Skin of body (tissue), 2 donors: ENCODE results near the gene AGER. TPM values are rescaled to one million over a fixed set of nuclear protein-coding genes. Genes with fewer than 3 reads are reported as not detected.
"Not testable (repeated sequence)": the region's sequence is repeated elsewhere in the genome, so short reads cannot be mapped to it uniquely, and the experiment has no call there.

ENCODE experiments used
- DNase-seq: peaks from one replicate; lab custom pipeline; 2025; lab: John Stamatoyannopoulos, UW
- total RNA-seq: library from RNA; depleted of rRNA; stranded (reverse); fragments of >200 nt; gene quantifications from one replicate; pipeline ENCODE4 v1.2.3, GENCODE V29; 2014

AGER gene
- total RNA-seq, 1 donor from 2014 or later = 2.7 TPM

DNA sequence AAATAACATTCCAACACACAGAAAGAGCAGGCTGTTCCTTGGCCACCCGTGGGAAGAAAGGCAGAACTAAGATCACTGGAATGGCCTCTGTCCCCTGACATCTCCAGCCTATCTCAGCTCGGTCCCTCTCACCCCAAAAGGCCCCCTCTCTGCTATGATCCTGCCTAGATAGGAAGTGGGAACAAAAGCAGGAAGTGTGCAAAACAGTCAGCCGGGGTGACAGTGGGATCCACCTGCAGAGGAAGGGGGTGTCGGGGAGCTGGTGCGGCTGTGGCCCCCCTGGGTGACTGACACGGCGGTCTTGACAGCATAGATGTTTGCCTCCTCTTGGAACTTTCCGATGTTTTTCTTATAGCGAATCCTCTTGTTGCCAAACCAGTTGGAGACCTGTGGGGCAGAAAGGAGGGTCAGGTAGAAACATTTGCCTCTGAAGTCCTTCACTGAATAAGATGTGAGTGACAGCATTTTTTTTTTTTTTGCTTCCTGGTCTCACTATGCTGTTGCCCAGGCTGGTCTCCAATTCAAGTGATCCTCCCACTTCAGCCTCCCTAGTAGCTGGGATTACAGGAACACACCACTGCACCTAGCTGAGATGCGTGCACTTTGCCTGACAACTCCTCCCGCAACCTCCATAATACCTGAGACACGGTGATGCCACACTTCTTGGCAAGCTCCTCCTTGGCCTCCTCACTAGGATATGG is 3.1 kb upstream of the AGER start:
- DNase-seq = no peak

DNA sequence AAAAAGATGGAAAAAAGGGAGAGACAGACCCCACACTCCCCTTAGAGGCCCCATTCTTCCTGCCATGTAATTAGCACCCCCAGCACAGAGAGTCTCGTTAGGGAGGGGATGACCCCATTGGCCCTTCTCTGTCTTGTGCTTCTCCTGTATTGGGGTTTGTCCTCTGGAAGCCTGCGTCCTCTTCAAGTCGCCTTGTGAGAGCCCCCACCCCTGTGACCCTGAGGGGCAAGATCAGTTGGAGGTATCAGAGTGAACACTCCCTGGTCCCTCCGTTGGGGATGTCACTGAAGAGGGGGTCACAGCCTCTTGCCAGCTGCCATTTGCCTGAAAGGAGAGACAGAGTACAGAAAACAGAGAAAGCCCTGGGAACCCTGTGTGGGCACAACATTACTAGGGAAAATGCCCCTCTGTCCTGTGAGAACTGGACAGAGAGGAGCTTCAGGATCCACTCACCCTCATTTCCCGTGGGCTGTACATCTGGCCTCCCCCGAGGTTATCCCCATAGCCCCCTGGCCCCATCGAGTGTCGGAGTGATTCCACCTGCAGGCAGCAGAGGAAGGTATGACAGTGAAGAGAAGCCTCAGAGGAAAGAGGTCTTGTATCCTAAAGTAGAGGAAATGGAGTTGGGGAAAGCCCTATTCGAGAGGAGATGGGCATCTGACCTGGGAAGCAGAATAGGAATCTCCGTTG is 2.2 kb upstream of the AGER start:
- not testable (repeated sequence) for DNase-seq

DNA sequence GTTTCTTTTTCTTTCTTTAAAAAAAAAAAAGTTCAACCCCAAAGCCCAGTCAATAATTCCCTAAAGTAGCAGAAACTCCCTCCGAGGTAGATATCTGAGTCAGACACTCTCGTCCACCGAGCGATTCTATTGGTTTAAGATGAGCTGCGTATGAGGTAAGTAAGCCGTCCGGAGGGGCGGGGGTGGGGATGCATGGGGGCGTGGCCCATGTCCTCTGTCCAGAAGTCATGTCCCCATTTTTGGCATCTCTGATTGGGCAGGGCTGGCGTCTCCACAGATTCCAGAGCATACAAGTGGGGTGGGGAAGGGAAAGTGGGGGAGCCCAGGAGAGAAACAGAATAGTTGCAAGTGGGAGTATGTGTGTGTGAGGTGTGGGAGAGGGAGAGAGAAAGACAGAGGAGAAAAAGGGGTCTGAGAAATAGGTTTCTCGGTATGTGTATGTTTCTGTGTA is 1.7 kb upstream of the AGER start:
- DNase-seq = not testable (repeated sequence)

DNA sequence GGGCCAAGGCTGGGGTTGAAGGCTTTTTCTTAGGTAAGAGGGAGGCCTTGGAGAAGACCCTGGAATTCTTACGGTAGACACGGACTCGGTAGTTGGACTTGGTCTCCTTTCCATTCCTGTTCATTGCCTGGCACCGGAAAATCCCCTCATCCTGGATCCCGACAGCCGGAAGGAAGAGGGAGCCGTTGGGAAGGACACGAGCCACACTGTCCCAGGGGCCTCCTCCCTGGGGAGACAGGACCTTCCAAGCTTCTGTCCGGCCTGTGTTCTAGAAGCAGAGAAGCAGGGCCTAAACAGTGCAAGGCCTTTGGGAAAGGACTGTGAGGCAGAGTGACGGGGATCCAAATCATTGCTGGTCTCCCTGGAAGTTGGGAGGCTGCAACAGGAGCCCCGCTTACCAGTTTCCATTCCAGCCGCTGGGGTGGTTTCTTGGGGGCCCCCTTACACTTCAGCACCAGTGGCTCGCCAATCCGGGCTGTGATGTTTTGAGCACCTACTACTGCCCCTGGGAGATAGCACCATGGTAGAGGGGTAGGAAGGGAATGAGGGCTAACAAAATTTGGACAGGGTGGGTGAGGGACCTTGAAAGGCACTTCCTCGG is 470 bp downstream of the AGER start:
- DNase-seq = no peak

DNA sequence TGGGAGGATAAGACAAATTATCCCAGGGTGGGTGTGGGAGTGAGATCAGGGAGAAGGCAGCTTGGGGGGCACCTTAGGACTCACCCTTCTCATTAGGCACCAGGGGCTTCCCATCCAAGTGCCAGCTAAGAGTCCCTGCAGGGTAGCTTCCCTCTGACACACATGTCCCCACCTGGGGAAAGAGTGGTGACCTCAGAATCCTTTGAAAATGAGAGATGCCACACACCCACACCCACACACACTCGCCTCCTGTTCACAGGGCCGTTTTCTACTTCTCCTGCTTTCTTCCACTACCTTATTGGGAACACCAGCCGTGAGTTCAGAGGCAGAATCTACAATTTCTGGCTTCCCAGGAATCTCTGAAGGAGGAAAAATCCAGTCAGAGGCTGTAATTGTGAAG is 1.0 kb downstream of the AGER start:
- DNase-seq = no peak

DNA sequence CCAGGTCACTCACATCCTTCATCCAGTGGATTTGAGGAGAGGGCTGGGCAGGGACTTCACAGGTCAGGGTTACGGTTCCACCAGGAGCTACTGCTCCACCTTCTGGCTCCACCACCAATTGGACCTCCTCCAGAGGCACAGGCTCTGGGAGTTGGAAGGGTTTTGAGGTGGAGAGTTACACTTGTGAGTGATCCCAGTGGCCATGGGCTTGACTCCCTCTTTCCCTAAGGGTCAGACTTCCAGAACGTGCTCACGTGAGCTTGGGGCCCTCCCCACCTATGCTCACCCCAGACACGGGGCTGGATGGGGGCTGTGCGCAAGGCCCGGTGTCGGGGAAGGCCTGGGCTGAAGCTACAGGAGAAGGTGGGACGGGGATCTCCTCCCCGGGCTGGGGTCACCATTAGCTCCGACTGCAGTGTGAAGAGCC is 1.5 kb downstream of the AGER start:
- DNase-seq = no peak

DNA sequence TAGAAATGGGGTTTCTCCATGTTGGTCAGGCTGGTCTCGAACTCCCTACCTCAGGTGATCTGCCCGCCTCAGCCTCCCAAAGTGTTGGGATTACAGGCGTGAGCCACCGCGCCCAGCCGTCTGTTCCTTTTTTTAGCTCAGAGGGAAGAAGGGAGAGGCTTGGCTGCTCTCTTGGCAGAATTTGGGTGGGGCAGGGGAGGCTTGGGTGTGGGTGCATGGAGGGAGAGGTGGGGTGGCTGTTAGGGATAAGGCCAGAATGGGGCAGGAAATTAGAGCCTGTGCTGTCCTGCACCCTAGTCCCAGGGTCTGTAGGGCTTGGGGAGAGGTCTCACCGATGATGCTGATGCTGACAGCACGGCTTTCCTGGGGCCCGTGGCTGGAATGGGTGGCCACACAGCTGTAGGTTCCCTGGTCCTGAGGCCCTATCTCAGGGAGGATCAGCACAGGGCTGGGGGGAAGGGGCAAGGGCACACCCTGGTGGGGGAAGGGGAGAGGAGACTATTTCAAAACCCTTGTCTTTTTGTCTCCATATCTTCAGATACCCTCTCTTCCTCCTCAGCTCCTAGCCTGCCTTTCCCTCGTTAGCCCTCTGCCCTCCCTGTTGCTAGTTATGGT is 2.0 kb downstream of the AGER start:
- no peak for DNase-seq

DNA sequence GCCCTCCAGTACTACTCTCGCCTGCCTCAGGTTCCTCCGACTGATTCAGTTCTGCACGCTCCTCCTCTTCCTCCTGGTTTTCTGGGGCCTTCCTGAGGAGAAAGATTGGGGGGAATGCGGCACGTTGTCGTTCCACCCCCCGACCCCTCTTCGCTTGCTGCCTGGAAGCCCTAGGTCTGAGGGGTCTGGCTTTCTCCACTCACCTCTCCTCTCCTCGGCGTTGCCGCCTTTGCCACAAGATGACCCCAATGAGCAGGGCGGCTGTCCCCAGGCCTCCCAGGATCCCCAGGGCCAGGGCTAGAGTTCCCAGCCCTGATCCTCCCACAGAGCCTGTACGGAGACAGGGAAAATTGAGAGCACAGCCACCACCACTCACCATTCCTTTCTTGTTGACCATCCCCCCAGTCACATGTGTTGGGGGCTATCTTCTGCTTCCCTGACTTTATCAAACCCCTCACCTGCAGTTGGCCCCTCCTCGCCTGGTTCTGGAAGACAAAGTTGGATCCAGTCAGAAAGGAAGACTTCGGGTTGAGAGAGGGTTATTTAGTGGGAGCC is 2.8 kb downstream of the AGER start:
- DNase-seq = no peak

DNA sequence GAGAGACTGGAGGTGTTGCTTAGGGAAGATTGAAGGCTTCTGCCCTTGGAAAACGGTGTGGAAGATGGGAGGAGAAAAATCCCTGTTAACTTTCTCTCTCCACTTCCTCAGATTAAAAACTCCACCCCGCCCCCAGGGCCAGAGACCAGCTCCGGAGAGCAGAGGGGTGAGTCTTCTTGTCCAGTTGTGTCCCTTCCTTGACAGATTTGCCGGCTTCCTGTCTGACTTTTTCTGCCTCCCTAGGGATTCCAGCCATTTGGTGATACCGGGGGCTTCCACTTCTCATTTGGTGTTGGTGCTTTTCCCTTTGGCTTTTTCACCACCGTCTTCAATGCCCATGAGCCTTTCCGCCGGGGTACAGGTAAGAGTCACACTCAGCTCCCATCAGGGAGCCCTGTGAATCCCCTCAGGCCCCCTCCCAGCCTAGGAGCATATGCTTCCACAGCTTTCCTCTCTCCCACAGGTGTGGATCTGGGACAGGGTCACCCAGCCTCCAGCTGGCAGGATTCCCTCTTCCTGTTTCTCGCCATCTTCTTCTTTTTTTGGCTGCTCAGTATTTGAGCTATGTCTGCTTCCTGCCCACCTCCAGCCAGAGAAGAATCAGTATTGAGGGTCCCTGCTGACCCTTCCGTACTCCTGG is 4.2 kb downstream of the AGER start:
- no peak for DNase-seq

DNA sequence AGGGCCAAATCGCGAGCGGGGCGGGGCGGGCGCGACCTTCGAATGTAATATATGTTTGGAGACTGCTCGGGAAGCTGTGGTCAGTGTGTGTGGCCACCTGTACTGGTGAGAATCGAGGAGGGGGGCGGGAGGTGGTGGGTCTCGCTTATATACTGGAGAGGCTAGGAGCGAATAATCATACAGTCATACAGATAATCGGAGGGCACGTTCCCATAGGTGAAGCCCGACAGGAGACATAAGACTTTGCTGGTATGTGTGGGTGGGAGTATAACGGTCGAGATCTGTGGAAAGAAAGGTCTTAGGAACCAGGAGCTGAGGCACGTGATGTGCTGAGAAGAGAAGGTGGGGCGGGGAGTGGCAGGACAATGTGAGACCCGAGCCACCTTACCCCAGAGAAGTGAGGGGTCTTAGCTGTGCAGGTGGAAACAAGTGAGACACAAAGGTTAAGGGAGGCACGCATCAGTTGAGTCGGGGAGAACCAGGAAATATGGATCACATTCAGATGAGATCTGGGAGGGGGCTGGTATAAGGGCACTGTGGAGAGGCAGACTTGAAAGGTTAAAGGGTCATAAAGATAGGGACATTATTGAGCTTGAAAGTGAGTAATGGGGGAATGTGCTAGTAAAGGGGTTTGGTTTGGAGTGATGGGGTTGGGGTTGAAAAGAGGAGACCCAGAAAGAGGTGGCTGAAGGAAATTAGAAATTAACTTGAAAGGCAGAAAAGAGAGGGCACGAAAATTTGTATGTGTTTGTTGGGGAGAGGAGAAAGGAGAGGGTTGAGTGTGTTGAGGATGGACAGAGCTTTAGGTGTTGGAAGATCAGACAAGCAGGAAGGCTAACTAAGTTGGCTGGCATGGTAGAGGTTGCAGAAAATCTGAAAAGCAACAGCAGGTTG is 5.3 kb downstream of the AGER start:
- DNase-seq = no peak

DNA sequence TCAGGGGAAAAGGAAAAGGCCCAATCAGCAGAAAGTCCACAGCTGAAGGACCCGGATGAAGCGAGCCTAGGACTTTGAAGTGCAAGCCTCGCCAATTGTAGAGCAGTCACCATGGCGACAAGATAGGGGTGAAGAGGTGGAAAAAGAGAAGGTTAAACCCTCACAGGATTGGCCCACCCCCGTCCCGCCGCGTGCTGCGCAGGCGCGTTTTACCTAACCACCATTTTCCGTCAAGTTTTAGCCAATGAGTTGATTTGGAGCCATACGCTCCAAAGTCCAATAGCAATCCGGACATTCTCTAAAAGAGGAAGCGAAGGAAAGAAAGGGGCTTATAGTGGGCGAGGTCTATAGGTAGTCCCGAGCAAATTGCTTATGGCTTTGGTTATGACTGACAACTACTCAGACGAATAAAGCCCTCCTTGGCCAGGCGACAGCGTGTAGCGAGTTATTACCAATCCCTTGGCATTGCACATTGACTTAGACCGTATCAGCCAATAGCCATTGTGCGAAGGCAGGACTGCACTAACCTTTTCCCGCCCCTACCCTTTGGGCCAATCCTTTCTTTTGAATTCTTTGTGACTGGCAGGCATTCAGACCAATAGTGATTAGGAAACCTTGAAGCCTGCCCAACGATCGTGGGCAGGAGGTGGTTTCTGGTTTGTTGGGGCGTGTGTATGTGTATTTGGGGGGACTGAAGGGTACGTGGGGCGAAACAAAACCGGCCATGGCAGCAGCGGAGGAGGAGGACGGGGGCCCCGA is 6.1 kb downstream of the AGER start, which contains the start of gene RNF5:
RNF5 (plus strand) TSS at position 618 of the 759 bp plus-strand sequence; CDS start at position 725, 107 bp downstream.
- DNase-seq = peak; percentile 100

DNA sequence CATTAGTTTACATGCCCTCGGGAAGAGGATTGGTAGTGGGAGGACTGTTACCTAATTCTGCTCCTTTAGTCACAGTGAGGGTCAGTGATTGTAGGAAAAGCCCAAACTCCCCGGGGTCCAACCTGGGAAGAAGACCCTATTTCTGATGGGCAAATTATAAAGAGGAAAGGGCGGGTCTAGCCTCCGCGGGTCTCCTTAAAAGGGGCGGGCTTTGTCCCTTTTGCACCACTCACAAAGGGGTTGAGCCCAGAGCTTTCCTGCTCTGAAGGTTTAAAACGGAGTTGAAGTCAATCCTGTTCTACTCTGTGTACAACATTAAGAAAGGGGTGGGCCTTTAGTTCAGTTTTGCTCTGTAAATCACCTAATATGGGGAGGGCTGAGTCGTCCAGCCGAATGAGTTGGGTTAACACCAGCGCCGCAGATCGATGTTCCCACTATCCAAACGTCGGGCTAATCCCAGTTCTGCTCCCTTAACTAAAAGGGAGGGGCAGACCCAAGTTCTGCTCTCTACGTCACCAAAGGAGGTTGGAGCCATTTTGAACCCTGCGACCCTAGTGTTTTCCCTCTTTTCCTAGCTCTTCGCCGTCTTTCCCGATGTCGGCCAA is 6.8 kb downstream of the AGER start:
- no peak for DNase-seq

DNA sequence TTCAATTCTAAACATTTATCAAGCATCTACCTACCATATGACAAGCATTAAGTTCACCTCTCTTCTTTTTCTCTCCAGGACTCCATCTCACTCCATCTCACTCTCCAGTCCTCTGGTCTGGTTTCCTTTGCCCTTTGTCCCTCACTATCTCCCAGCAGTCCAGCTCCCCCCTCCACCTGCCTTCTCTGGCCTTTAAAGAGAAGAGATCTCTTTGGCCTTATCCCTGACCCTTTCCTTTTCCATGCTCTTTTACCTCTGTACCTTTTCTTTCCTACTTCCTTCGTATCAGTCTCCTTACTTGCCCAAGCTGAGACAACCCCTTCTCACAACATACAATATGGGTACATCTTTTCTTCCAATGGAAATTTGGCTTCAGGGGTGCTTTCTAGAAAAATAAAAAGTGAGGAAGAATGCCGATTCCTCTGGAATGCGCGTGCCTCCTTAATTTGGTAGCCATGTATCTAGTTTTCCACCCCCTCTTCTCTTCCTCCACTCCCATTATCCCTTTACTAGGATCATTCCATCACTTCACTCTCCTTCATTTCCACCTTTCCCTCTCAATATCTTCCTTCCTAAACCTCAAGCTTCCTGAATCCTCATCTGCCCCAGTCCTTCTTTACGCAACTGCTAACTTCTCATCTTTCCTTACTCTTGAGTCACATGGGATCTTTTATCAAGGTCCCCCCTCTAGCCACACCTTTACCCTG is 7.4 kb downstream of the AGER start:
- DNase-seq = no peak

DNA sequence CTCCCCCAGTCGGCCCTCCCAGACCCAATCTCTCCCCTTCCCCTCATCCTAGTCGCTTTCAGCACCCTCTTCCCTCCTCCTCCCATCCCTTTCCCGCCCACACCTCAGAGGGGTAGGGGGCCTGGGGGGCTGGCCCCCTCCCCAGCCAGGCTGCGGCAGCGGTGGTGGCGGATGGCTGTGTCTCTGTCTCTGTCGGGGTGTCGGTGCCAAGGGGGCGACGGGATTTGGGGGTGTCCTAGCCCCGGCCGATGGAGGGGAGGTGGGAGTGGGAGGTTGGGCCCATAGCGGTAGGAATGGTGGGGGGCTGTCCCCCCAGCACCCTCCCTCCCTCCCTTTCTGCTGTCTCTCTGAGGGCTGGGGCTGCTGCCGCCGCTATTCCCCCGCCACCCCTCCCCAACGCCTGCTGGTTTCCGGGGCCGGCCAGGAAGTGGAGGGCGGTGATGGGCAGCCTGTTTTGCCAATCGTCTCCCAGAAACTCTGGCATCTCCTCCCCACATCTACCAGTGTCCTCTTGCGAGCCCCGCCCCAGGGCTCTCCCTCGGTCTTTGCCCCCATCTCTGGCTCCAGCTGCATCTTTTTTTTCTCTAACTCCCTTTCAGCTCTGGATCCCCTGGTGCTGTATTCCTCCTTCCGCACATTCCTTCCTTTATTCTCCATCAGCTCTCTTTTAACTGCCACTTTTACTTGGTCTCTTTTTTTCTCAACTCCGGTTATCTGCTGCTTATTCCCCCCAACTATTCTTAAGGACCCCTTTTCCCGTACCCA is 8.2 kb downstream of the AGER start, which contains the start of gene AGPAT1:
AGPAT1 (minus strand) TSS at position 374 of the 765 bp plus-strand sequence. CDS start 4,588 bp downstream, outside the sequence.
- peak; percentile 94 for DNase-seq

DNA sequence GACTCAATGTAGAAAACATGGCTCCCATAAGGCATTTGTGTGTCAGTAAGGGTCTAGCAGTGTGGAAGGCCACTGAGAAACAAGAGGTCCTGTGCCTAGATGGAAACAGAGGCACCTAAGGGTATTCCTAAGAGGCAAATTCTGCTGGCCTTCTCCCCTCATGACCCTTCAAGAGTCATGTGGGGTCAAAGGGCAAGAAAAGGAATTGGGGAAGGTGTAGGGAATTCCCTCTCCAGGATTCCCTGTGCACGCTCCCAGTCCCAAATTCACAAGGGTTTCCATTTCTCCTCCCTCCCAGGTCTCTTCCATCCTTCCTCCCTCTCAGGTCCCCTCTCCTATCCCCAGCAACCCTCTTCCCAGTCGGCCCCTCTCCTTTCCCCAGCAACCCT is 8.7 kb downstream of the AGER start:
- no peak for DNase-seq

DNA sequence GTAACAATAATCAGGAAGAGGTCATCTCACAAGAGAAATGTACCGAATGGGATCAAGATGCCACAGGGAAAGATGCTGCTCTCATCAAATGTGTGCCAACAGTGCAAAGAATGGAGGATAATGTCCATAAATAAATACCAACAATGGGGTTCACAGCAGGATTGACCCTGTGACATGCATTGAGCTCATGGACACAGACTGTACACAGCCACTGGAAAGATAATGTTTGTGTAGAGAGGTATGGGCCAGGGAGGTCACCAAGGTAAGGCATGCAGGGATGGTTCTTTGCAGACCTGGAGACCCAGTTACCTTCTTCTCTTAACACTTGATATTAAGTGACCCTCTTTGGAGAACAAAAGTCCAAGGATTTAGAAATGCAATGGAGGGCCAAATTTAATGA is 9.6 kb downstream of the AGER start:
- DNase-seq = no peak

DNA sequence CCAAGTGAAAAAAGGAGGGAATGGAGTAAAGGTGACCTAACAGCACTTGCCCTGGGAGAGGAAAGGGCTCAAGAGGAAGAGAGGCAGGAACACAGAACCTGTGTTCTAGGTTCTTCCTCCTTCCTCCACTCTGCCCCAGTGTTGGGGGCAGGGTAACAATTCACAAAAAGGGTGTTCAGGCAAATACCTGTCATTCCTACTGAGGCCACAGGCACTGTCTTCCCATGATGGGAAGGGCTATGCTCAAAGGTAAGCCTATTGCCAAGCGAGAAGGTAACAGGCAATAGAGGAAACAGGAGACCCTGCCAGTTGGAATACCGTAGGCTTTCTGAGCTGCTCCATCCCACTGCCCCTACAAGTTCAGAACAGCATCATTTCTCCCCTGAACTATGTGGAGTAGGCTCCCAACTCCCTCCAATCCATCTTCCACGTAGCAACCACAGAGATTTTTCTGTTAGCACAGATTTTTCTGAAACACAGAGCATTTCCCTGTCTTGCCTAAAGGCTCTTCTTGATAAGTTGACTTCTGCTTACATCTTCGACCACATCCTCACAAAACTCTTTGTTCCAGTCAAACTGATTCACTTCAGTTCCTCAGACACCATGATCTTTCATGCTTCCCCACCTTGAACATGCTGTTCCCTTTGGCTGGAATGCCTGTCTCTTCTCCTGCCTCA is 10.9 kb downstream of the AGER start:
- DNase-seq = no peak
